Astrocyte of the spinal cord (primary cell): Measurements from ENCODE around the gene NPB.
A peak's percentile ranks its signal among the peaks of the same experiment; 100 is the strongest.

Source experiments
- DNase-seq: peaks from one replicate; pipeline ENCODE4 v3.0.0; 2011; ENCODE audit warnings: low read depth, low spot score
- H3K4me3 ChIP-seq: 2 replicates; pipeline ENCODE4 v1.5.1; 2011; ENCODE audit warnings: low read depth, mild to moderate bottlenecking, low read length, moderate library complexity
- in situ Hi-C: cut with HindIII; loops from 2 replicates; pipeline ENCODE4 v1.10.0; 2017; ENCODE audit warnings: low sequenced_read_pairs
- TF ChIP-seq, protein P1 (sequence below): IDR thresholded peaks from 2 replicates; pipeline ENCODE4 v1.5.1; 2012; ENCODE audit warnings: low read depth, mild to moderate bottlenecking, low read length, inconsistent platforms

Gene NPB

DNA sequence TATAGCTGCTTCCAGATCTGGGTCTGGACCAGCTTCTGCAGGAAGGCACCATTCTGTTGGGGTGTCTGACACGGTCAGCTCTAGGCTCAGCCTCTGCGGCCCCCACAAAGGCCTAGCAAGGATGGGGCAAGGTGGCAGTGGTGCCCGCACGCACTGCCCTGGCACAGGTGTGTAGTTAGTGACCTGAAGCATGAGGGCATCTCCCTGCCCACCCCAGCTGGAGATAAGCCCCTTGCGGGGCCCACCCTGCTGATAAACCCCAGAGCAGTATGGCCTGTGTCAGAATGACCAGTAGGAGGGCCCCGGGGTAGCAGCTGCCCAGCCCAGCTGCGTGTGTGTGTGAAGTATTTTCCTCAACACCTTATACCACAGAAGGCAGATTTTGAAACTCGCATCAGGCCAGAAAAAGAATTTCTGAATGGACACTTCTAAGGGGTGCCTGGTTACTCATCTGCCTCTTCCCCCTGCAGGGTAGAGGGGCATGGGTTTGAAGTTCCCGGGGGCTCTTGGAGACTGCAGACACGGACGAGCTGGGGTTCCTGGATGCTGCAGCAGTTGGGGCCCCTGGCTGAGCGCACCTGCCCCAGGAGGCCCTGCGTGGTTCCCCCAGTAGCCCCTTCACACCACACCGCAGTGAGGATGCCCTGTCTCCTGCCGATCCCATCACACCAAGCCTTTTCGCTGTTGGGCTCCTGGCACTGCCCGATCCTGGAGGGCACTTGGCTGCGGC is 35.4 kb upstream of the NPB start:
- no peak overlapping the region for H3K4me3 ChIP-seq
- TF ChIP-seq, protein P1, sequence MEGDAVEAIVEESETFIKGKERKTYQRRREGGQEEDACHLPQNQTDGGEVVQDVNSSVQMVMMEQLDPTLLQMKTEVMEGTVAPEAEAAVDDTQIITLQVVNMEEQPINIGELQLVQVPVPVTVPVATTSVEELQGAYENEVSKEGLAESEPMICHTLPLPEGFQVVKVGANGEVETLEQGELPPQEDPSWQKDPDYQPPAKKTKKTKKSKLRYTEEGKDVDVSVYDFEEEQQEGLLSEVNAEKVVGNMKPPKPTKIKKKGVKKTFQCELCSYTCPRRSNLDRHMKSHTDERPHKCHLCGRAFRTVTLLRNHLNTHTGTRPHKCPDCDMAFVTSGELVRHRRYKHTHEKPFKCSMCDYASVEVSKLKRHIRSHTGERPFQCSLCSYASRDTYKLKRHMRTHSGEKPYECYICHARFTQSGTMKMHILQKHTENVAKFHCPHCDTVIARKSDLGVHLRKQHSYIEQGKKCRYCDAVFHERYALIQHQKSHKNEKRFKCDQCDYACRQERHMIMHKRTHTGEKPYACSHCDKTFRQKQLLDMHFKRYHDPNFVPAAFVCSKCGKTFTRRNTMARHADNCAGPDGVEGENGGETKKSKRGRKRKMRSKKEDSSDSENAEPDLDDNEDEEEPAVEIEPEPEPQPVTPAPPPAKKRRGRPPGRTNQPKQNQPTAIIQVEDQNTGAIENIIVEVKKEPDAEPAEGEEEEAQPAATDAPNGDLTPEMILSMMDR, result no peak
- in situ Hi-C loops, result no loop called here
- no peak for DNase-seq

DNA sequence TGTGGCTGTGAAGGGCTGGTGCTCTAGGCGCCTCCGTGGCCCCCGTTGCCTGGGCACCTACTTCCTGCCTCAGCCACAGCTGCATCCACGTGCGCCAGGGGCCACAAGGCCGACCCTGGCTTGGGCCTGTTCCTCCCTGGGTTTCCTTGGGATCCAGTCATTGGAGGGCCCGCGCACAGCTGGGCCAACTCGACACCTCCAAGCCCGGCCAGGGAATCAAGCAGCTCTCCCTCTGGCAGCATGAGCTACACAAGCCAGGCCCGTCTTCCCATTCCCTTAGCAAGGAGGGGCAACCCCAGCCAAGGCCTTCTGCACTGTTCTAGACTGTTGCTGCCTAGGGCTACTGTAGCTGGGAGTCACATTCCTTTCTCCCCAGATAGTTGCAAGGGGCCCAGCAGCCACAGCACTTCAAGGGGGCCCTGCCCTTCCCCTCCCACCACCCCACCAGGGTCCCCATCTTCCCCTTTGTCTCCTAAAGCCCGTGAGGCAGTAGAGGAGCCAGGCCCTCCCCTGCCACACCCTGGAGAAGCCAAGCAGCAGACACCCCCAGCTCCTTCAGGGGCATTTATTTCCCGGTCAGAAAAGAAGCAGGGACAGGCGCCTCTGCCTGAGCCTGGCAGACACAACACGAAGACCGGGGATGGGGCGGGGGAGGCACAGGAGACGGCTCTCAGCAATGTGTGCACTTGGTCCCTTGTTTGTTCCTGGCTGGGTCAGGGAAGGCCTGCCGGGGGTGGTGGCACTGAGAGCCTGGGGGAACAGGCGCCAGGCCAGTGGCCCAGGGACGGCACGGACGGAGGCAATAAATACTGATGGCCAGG is 34.7 kb upstream of the NPB start:
- H3K4me3 ChIP-seq, result no peak overlapping the region
- no peak for DNase-seq
- TF ChIP-seq, protein P1, result no peak
- in situ Hi-C loops, result no loop called here

DNA sequence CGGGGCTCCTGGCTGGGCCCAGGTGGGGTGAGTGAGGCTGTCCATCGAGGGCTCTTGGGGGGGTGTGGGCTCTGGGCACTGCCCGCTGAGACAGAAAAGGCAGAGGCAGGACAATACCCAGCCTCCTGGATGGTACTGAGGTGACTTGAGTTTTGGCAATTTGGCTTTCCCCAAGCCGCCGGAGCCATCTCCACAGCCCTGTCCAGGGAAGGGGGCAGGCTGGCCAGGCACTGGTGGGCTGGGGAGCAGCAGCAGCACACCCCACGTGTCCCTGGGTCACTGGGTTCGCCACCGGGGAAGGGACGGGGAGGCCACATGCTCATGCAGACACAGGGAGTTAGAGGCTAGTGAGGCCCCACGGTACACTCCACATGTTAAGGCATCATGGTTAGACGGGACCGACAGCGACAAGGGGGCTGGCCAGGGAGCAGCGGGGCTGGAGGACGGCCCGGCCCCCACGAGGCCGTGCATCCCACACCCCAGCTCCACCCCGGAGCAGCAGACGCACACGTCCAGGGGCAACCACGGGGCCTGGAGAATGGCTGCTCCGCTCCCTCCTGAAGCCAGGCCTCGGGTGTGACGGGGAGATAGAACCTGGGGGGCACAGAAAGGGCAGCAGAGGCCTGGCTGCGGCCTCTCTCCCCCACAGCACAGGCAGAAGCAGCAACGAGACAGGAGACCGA is 33.9 kb upstream of the NPB start:
- no peak overlapping the region for H3K4me3 ChIP-seq
- in situ Hi-C loops, result no loop called here
- DNase-seq, result no peak
- TF ChIP-seq, protein P1, result no peak

DNA sequence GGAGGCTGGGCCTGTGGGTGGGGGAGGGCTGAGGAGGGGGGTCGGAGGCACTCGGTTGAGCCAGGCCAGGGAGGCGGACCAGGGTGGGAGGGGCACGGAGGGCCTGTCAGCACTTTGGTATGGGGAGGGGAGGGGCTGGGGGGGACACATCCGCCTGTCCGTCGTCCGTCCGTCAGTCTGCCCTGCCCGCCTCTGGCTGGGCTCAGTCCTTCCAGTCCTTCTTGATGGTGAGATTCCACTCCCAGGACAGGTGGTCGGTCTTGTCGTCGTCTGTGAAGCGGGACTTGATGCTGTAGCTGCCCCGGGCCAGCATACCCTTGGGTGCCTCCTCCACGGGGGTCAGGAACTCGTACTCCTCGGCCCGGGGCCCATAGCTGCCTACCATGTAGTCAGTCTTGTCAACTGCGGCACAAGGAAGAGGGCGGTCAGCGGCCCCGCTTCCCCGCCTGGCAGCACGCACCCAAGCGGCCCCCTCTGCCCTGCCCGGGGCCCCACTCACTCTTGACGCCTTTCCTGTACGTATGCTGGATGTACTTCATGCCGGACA is 33.3 kb upstream of the NPB start:
- no peak overlapping the region for H3K4me3 ChIP-seq
- in situ Hi-C loops, result no loop called here
- TF ChIP-seq, protein P1, result no peak
- DNase-seq, result peak; percentile 82

DNA sequence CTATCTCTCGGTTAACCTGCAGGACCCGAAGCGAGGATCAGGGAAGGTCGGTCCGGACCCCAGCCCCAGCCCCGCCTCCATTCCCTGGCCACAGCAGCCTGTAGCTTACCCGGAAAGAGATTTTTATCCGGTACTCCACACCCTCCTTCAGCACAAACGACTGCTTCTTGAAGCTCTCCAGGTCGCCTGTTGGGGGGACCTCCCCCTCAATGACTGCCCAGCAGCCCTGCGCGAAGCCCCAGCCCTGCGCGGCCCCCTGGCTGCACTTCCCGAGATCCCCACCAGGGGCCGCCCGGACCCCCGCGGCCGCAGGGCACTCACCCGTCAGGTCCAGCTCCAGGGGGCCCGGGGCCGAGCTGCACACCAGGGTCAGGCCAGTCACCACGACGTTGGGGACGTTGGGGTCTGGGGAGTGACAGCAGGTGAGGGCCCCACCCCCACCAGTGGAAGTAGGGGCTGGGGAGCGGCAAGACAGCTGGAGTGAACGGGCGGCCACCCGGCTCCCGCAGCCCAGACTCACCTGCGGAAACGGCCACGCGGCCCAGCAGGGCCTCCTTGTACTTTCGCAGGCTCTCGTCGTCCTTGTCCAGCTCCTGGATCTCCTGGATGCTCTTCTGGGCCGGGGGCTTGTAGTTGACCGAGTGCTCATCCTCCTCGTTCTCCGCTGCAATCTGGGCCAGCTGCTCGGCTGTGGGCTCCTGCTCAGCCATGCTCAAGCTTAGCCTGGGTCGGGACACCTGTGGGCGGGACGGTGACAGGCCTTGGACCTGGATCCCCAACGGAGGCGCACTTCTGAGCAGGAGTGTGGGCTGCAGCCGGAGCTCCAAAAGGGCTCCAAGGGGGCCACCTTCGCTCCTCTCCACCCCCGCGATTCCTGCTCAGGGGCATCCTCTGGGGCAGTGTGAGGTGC is 32.6 kb upstream of the NPB start:
- peak overlapping the region; percentile 81 for H3K4me3 ChIP-seq
- in situ Hi-C loops, result no loop called here
- TF ChIP-seq, protein P1, result peak; percentile 83
- no peak for DNase-seq
